Gastroesophageal sphincter (tissue), 3 donors: ENCODE data around the gene NECTIN3.

Experiments used
- CTCF ChIP-seq, 4 experiments: fragments of 200-600 bp in 2 of 4; fragments of 450-650 bp in 2 of 4; sonication (generic) in 1 of 4; IDR thresholded peaks; one replicate each; pipeline ENCODE4 v1.5.1; 2017 to 2019; ENCODE audit warnings: antibody characterized with exemption in 4 of 4, mild to moderate bottlenecking in 2 of 4, moderate library complexity in 2 of 4
- EP300 ChIP-seq: sonication (generic); formaldehyde crosslinking; IDR thresholded peaks from one replicate; pipeline ENCODE4 v1.6.1; 2017; ENCODE audit warnings: antibody characterized with exemption, mild to moderate bottlenecking
- POLR2AphosphoS5 ChIP-seq: sonication (generic); formaldehyde crosslinking; IDR thresholded peaks from one replicate; pipeline ENCODE4 v1.6.1; 2017; ENCODE audit warnings: antibody characterized with exemption

- TF ChIP-seq CTCF (IDR thresholded peaks at IDR 0.05) (no peak), EP300 (no peak), POLR2AphosphoS5 (no peak)
Observed at GRCh38 chr3:111084911-111085310, 13.3 kb downstream of the NECTIN3 start.
